Psoas muscle (tissue), 8 donors: ENCODE measurements around the gene VAMP5. TPM values are rescaled to one million over a fixed set of nuclear protein-coding genes. Genes with fewer than 3 reads are reported as not detected.
"Not testable (repeated sequence)": the region's sequence is repeated elsewhere in the genome, so short reads cannot be mapped to it uniquely, and the experiment has no call there.

Experiments
- ATAC-seq, 4 donors: fragments of 200-7000 bp; cut with Tn5 transposase; one replicate each; pipeline ENCODE4 v1.9.1; 2020; ENCODE audit warnings: moderate library complexity in 3 of 4, mild to moderate bottlenecking in 2 of 4
- DNase-seq, 2 donors: peaks; one replicate each; pipeline ENCODE4 v3.0.0-alpha.2; 2020
- H3K27ac ChIP-seq: fragments of 200-600 bp; one replicate; pipeline ENCODE4 v1.8.0; 2022
- H3K27me3 ChIP-seq, 3 donors: fragments of 200-600 bp in 1 of 3; one replicate each; pipeline versions ENCODE4 v1.6.1 to v1.8.0; 2013 to 2022; ENCODE audit warnings: low read length in 2 of 3, mild to moderate bottlenecking in 2 of 3, moderate library complexity in 1 of 3; ENCODE audit not compliant: insufficient read depth in 3 of 3
- H3K36me3 ChIP-seq, 2 donors: fragments of 200-600 bp in 1 of 2; one replicate each; pipeline versions ENCODE4 v1.6.1 to v1.8.0; 2013 to 2022; ENCODE audit warnings: low read depth in 1 of 2, mild to moderate bottlenecking in 1 of 2, moderate library complexity in 1 of 2; ENCODE audit not compliant: insufficient read depth in 1 of 2
- H3K4me1 ChIP-seq: fragments of 200-600 bp; one replicate; pipeline ENCODE4 v1.8.0; 2022
- H3K4me3 ChIP-seq: fragments of 200-600 bp; one replicate; pipeline ENCODE4 v1.8.0; 2022; ENCODE audit warnings: mild to moderate bottlenecking
- H3K9me3 ChIP-seq: fragments of 200-600 bp; one replicate; pipeline ENCODE4 v1.8.0; 2022
- WGBS, 3 donors: extraction: QIAGEN DNeasy Blood & Tissue Kit; methylation state at CpG; one replicate each; pipeline versions ENCODE4 v1.1.6 to v1.1.7; 2013; 5-methylcytosine and 5-hydroxymethylcytosine counted together
- intact Hi-C, 2 donors: fragments of 100-400 bp; cut with DNase I; formaldehyde crosslinking; loops; one replicate each; pipeline versions ENCODE4 v1.11.0 to v1.14.2; 2022
- polyA plus RNA-seq, 3 donors: library from polyadenylated mRNA; stranded (reverse); fragments of 200-250 nt; gene quantifications; one replicate each; pipeline ENCODE4 v1.2.3, GENCODE V29; 2013
- total RNA-seq, 4 donors: library from RNA; stranded (reverse); fragmentation: NEBNext Ultra II Directional in 2 of 4; extraction: Animal tissue kit (Norgen Biotek cat#: 25700) in 2 of 4; gene quantifications; one replicate each; pipeline versions ENCODE4 v1.2.1 to v1.2.4, GENCODE V29; 2021 to 2023
- TF ChIP-seq, protein P1 (sequence below): fragments of 200-600 bp; IDR thresholded peaks from one replicate; pipeline ENCODE4 v1.8.0; 2022; ENCODE audit warnings: antibody characterized with exemption
- donor health status: healthy with polysubstance abuse.
- donor health status: DM: no; HTN: no; CAD: no; lungs with moderate emphysema.
- donor health status: Bipolar disorder and iron deficiency.
- donor health status: healthy.
- donor health status: DM: yes; HTN: yes; CAD: no.
- donor health status: DM: no; HTN: no; CAD: no.
- donor health status: DM: no; HTN: no; CAD: no.
- donor health status: DM: yes; HTN: yes; CAD: no.

VAMP5 gene
- total and polyA plus RNA-seq, 7 donors = 58.1 to 149 (median 95.0) TPM

DNA sequence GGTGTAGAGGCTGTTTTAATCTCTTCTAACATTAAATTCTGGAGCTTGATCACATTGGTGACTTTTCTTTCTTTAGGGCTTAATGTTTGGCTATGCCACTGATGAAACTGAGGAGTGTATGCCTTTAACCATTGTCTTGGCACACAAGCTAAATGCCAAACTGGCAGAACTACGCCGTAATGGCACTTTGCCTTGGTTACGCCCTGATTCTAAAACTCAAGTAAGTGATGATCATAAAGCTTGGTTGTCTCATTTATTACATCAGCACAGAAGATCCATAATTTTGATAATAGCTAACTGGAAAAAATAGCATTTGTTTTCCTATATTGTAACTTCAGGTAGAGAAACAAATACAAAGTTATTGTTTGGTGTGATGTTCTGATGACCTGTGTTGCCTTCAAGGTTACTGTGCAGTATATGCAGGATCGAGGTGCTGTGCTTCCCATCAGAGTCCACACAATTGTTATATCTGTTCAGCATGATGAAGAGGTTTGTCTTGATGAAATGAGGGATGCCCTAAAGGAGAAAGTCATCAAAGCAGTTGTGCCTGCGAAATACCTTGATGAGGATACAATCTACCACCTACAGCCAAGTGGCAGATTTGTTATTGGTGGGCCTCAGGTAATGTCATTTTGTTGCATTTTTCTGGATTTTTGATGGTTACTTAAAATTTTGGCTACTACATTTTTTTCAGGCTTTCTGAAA, 42.3 kb upstream of the VAMP5 start:
- 33 to 41% (median 37%) methylated on average over 5 of the region's 5 CpGs for WGBS, 3 donors
- Histone ChIP-seq H3K27ac (peak overlapping the region; percentile 99), H3K9me3 (no peaks in the 10 kb centered on the region), H3K4me1 (peaks cover 54% of the 10 kb centered on the region), H3K36me3 (peaks cover 15 to 65% of the 10 kb centered on the region in 2 donors), H3K27me3 (no peaks in the 10 kb centered on the region), H3K4me3 (peak overlapping the region; percentile 89)
- intact Hi-C loops = no loop called here
- DNase-seq = no peak
- no peak for ATAC-seq
- TF ChIP-seq, protein P1, sequence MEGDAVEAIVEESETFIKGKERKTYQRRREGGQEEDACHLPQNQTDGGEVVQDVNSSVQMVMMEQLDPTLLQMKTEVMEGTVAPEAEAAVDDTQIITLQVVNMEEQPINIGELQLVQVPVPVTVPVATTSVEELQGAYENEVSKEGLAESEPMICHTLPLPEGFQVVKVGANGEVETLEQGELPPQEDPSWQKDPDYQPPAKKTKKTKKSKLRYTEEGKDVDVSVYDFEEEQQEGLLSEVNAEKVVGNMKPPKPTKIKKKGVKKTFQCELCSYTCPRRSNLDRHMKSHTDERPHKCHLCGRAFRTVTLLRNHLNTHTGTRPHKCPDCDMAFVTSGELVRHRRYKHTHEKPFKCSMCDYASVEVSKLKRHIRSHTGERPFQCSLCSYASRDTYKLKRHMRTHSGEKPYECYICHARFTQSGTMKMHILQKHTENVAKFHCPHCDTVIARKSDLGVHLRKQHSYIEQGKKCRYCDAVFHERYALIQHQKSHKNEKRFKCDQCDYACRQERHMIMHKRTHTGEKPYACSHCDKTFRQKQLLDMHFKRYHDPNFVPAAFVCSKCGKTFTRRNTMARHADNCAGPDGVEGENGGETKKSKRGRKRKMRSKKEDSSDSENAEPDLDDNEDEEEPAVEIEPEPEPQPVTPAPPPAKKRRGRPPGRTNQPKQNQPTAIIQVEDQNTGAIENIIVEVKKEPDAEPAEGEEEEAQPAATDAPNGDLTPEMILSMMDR = no peak

DNA sequence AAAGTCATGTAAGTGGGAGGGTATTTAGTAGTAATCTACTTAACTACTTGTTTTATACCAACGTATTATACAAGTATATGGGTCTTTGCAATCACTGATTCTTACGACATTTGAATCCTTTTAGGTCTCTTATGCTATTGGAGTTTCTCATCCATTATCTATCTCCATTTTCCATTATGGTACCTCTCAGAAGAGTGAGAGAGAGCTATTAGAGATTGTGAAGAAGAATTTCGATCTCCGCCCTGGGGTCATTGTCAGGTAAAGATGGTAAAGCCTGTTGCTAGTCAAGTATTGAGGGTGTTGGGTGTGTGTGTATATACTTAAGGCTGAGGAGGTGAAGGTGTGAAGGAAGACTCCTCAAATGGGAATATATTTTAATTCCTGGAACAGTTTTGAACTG, 41.5 kb upstream of the VAMP5 start:
- Histone ChIP-seq H3K4me1 (peaks cover 48% of the 10 kb centered on the region), H3K36me3 (peaks cover 15 to 73% of the 10 kb centered on the region in 2 donors), H3K27me3 (no peaks in the 10 kb centered on the region), H3K9me3 (no peaks in the 10 kb centered on the region), H3K27ac (peak overlapping the region; percentile 84), H3K4me3 (peak overlapping the region; percentile 89)
- TF ChIP-seq, protein P1 = no peak
- ATAC-seq (no peak), DNase-seq (no peak)
- WGBS, 3 donors = 70 to 81% (median 73%) methylated on average over 4 of the region's 4 CpGs
- intact Hi-C loops = no loop called here

DNA sequence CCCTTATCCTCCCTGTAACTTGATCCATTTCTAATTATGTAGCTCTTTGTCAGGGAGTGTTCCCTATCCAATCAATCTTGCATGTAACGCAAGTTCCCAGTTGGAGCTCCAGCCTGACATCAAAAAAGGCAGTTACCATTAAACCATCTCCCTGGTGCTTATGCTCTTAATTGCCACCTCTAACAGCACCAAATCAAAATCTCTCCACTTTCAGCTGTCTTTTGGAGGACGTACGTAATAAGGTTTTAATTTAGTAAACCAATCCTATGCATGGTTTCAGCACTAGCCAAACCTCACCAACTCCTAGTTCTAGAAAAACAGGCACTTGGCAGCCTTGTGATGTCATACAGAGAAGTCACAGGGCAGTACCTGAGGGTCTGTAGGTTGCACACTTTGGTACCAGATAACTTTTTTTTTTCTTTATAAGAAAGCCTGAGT, 40.0 kb upstream of the VAMP5 start:
- DNase-seq, intact Hi-C loops, ATAC-seq, H3K9me3 ChIP-seq, H3K27me3 ChIP-seq: not testable (repeated sequence)
- Histone ChIP-seq H3K4me1 (peaks cover 54% of the 10 kb centered on the region), H3K4me3 (peak overlapping the region; percentile 9), H3K27ac (peak overlapping the region; percentile 84), H3K36me3 (peaks cover 15 to 80% of the 10 kb centered on the region in 2 donors)
- WGBS, 3 donors = 23 to 32% (median 25%) methylated on average over 3 of the region's 3 CpGs

DNA sequence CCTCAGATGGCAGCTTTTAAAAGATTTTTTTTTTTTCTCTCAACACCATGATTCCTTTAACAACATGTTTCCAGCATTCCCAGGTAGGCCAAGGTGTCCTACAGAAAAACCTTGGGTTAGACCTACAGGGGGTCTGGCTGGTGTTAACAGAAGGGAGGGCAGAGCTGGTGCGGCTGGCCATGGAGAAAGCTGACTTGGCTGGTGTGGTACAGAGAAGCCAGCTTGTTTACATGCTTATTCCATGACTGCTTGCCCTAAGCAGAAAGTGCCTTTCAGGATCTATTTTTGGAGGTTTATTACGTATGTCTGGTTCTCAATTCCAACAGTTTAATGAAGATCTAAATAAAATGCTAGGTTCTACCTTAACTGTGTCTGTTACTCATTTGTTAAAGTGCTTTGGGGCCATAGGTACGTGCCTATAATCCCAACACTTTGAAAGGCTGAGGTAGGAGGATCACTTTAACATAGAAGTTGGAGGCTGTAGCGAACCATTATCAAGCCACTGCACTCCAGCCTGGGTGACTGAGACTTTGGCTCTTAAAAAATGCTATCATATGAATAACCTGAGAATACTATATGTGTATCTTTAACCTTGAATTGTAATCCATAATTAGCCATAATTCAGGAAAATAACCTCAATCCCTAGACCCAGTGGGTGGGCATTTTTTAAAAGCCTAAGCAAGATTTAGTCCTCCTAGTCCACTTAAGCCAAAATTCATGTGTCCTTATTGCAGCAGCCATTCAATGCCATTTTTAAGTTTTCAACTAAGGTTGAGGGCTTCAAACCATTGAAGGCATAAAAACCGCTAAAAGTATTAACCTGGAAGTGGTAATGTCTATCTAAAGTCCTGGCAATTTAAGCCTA, 39.1 kb upstream of the VAMP5 start:
- H3K27me3 ChIP-seq, H3K9me3 ChIP-seq, DNase-seq, intact Hi-C loops: not testable (repeated sequence)
- H3K4me3 ChIP-seq = peak overlapping the region; percentile 9
- ATAC-seq = peak in 3 of 4 donors; percentile 12 to 57 (median 55)
- peaks cover 61% of the 10 kb centered on the region for H3K4me1 ChIP-seq
- peak overlapping the region; percentile 84 for H3K27ac ChIP-seq
- peaks cover 15 to 86% of the 10 kb centered on the region in 2 donors for H3K36me3 ChIP-seq
- WGBS, 3 donors = 36 to 65% (median 51%) methylated on average over 5 of the region's 5 CpGs

DNA sequence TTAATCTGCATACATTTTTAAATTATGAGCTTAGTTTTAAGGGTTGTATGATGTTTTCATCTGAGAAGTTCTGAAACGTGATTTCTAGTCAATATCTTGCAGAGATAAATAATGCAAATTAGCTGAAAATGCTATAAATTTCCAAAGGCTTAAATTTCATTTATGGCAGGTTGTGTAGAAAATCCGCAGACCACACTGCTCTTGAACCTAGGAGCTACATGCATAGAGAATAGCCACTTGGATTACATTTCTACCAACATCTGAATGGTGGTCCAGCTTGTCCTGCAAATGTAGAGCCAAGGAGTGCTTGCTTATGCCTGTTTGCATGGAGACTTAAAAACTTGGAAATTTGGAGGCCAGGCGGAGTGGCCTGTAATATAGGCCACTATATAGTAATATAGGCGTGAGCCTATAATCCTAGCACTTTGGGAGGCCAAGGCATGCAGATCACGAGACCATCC, 38.4 kb upstream of the VAMP5 start:
- peak overlapping the region; percentile 84 for H3K27ac ChIP-seq
- ATAC-seq = peak in 1 of 4 donors; percentile 1
- TF ChIP-seq, protein P1 = no peak
- intact Hi-C loops = no loop called here
- H3K27me3 ChIP-seq = no peaks in the 10 kb centered on the region
- H3K4me3 ChIP-seq = no peak overlapping the region
- peaks cover 63% of the 10 kb centered on the region for H3K4me1 ChIP-seq
- 54 to 79% (median 54%) methylated on average over 5 of the region's 5 CpGs for WGBS, 3 donors
- H3K36me3 ChIP-seq = peaks cover 14 to 87% of the 10 kb centered on the region in 2 donors
- no peak for DNase-seq
- no peaks in the 10 kb centered on the region for H3K9me3 ChIP-seq
